CD14-positive monocyte (primary cell): Measurements from ENCODE around the gene TMPRSS11A. TPM values are rescaled to one million over a fixed set of nuclear protein-coding genes. Genes with fewer than 3 reads are reported as not detected.

Experiments
- DNase-seq, 3 donors: peaks; one replicate each; pipeline ENCODE4 v3.0.0-alpha.2; 2011 to 2022
- H2AFZ ChIP-seq: 2 replicates; pipeline ENCODE4 v1.6.0; 2012; ENCODE audit warnings: mild to moderate bottlenecking, low read depth, low read length, inconsistent platforms; ENCODE audit not compliant: insufficient read depth, poor library complexity, severe bottlenecking
- H3K27ac ChIP-seq, 2 donors: 1 replicate in 1 of 2; 2 replicates in 1 of 2; pipeline ENCODE4 v1.5.1; 2012 to 2013; ENCODE audit warnings: low read length in 2 of 2, control low read depth in 1 of 2, inconsistent platforms in 1 of 2, low read depth in 1 of 2, mild to moderate bottlenecking in 1 of 2
- H3K27me3 ChIP-seq, 2 donors: one replicate each; pipeline versions ENCODE4 v1.6.0 to v1.6.1; 2011 to 2013; ENCODE audit warnings: low read length in 2 of 2; ENCODE audit not compliant: control insufficient read depth in 2 of 2, insufficient read depth in 2 of 2
- H3K36me3 ChIP-seq, 2 donors: replicated peaks in 1 of 2; 1 replicate in 1 of 2; 2 replicates in 1 of 2; pipeline versions ENCODE4 v1.5.1 to v1.6.1; 2012 to 2013; ENCODE audit warnings: low read length in 2 of 2, control low read depth in 1 of 2, inconsistent platforms in 1 of 2, mild to moderate bottlenecking in 1 of 2; ENCODE audit not compliant: insufficient read depth in 2 of 2, control insufficient read depth in 1 of 2
- H3K4me1 ChIP-seq, 2 donors: 1 replicate in 1 of 2; 2 replicates in 1 of 2; pipeline versions ENCODE4 v1.5.1 to v1.6.1; 2012 to 2013; ENCODE audit warnings: low read length in 2 of 2, control low read depth in 1 of 2, inconsistent platforms in 1 of 2, mild to moderate bottlenecking in 1 of 2, moderate library complexity in 1 of 2; ENCODE audit not compliant: insufficient read depth in 2 of 2, control insufficient read depth in 1 of 2
- H3K4me2 ChIP-seq: replicated peaks from 2 replicates; pipeline ENCODE3; 2012; ENCODE audit warnings: low read length, moderate library complexity, mild to moderate bottlenecking; ENCODE audit not compliant: poor library complexity, severe bottlenecking; ENCODE audit errors: extremely low read depth
- H3K4me3 ChIP-seq, 3 experiments: fragments of 200-600 bp in 1 of 3; sonication (generic) in 1 of 3; replicated peaks in 1 of 3; 1 replicate in 2 of 3; 2 replicates in 1 of 3; pipeline ENCODE4 v1.5.1; 2011 to 2013; ENCODE audit warnings: low read length in 3 of 3, mild to moderate bottlenecking in 3 of 3, control low read depth in 2 of 3, low read depth in 2 of 3, inconsistent platforms in 1 of 3, moderate library complexity in 1 of 3
- H3K79me2 ChIP-seq: 2 replicates; pipeline ENCODE4 v1.6.0; 2012; ENCODE audit warnings: mild to moderate bottlenecking, control low read depth, inconsistent platforms, low read length, moderate library complexity; ENCODE audit not compliant: insufficient read depth
- H3K9ac ChIP-seq: 2 replicates; pipeline ENCODE4 v1.6.0; 2017; ENCODE audit warnings: low read length, mild to moderate bottlenecking; ENCODE audit not compliant: insufficient read depth, poor library complexity, severe bottlenecking
- H3K9me3 ChIP-seq, 2 donors: replicated peaks in 1 of 2; 1 replicate in 1 of 2; 2 replicates in 1 of 2; pipeline versions ENCODE4 v1.5.1 to v1.6.1; 2012 to 2013; ENCODE audit warnings: low read length in 2 of 2, control low read depth in 1 of 2; ENCODE audit not compliant: control insufficient read depth in 1 of 2, insufficient read depth in 1 of 2
- H4K20me1 ChIP-seq: 2 replicates; pipeline ENCODE4 v1.6.0; 2012; ENCODE audit warnings: mild to moderate bottlenecking, low read length, control low read depth, moderate library complexity; ENCODE audit not compliant: insufficient read depth
- H3K27ac Mint-ChIP-seq, 7 donors: one replicate each; pipeline ENCODE4 v1.8.0; 2020; ENCODE audit warnings: mild to moderate bottlenecking in 7 of 7, mixed read lengths in 7 of 7, moderate library complexity in 6 of 7, inconsistent platforms in 2 of 7
- H3K27me3 Mint-ChIP-seq, 3 donors: one replicate each; pipeline ENCODE4 v1.8.0; 2021 to 2022; ENCODE audit warnings: low read depth in 3 of 3, mild to moderate bottlenecking in 3 of 3, mixed read lengths in 3 of 3, moderate library complexity in 3 of 3, inconsistent platforms in 1 of 3
- H3K36me3 Mint-ChIP-seq, 2 donors: one replicate each; pipeline ENCODE4 v1.8.0; 2020; ENCODE audit warnings: mixed read lengths in 2 of 2, inconsistent platforms in 1 of 2, mild to moderate bottlenecking in 1 of 2
- H3K4me1 Mint-ChIP-seq: one replicate; pipeline ENCODE4 v1.8.0; 2020; ENCODE audit warnings: mild to moderate bottlenecking, mixed read lengths
- H3K4me3 Mint-ChIP-seq, 2 donors: one replicate each; pipeline ENCODE4 v1.8.0; 2020; ENCODE audit warnings: mild to moderate bottlenecking in 2 of 2, mixed read lengths in 2 of 2, moderate library complexity in 1 of 2
- H3K9me3 Mint-ChIP-seq, 7 donors: one replicate each; pipeline ENCODE4 v1.8.0; 2020 to 2022; ENCODE audit warnings: mixed read lengths in 7 of 7, mild to moderate bottlenecking in 6 of 7, moderate library complexity in 6 of 7, inconsistent platforms in 2 of 7
- CTCF ChIP-seq: fragments of 200-600 bp; IDR thresholded peaks from one replicate; pipeline ENCODE4 v1.8.0; 2022; ENCODE audit warnings: antibody characterized with exemption, mild to moderate bottlenecking
- WGBS: methylation state at CpG from one replicate; pipeline ENCODE4 v1.1.5; 2013; ENCODE audit warnings: missing lambda C conversion rate; ENCODE audit not compliant: insufficient coverage; 5-methylcytosine and 5-hydroxymethylcytosine counted together
- intact Hi-C, 2 donors: fragments of 100-400 bp; cut with micrococcal nuclease; formaldehyde crosslinking; loops; one replicate each; pipeline versions ENCODE4 v1.15.0 to v1.15.1; 2023
- polyA minus RNA-seq: library from RNA; depleted of rRNA, polyadenylated mRNA; stranded (reverse); fragments of >200 nt; gene quantifications from 2 replicates; pipeline ENCODE4 v1.2.3, GENCODE V29; 2012
- polyA plus RNA-seq, 3 donors: library from polyadenylated mRNA; depleted of rRNA in 1 of 3; unstranded in 2 of 3; stranded (reverse) in 1 of 3; fragments of 300-500 nt in 2 of 3; fragments of >200 nt in 1 of 3; fragmentation: Illumina TruSeq in 2 of 3; gene quantifications; 1 replicate in 2 of 3; 2 replicates in 1 of 3; pipeline ENCODE4 v1.2.3, GENCODE V29; 2012 to 2021
- total RNA-seq, 12 experiments: library from RNA in 1 of 12; stranded (reverse) in 1 of 12; fragments of 120-200 nt in 1 of 12; gene quantifications; one replicate each; pipeline ENCODE4 v1.2.4 and lab custom pipeline; 2013 to 2026; ENCODE audit warnings: mixed read lengths in 6 of 12, inconsistent platforms in 1 of 12

Gene TMPRSS11A, protein sequence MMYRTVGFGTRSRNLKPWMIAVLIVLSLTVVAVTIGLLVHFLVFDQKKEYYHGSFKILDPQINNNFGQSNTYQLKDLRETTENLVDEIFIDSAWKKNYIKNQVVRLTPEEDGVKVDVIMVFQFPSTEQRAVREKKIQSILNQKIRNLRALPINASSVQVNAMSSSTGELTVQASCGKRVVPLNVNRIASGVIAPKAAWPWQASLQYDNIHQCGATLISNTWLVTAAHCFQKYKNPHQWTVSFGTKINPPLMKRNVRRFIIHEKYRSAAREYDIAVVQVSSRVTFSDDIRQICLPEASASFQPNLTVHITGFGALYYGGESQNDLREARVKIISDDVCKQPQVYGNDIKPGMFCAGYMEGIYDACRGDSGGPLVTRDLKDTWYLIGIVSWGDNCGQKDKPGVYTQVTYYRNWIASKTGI
- not detected for total RNA-seq (2013)
- polyA plus RNA-seq (not detected), polyA minus RNA-seq (not detected in 2 replicates), total RNA-seq (lab: John Stamatoyannopoulos, UW) (0 to 3.2 (median 0) reads per million in 11 experiments)

GRCh38 chr4:67963356-67963755, at the start of gene TMPRSS11A:
TSS of gene TMPRSS11A (minus strand) at chr4:67963493. CDS start at chr4:67963393, 100 bp downstream.
- no peaks in the 10 kb centered on the region for H3K27me3 ChIP-seq
- no peaks in the 10 kb centered on the region for H3K4me1 ChIP-seq
- no peak within 1 kb of the TSS for H3K27ac Mint-ChIP-seq
- no CpG with 5 or more reads among the region's 2 CpGs for WGBS
- H3K4me3 ChIP-seq = no peak within 1 kb of the TSS
- no peak for DNase-seq
- H3K27me3 Mint-ChIP-seq = peaks cover 0 to 1% (median 0%) of the 10 kb centered on the region in 3 donors
- no peak within 1 kb of the TSS for H2AFZ ChIP-seq
- intact Hi-C loops = no loop called here
- TF ChIP-seq CTCF = no peak
- H3K4me2 ChIP-seq = no peak within 1 kb of the TSS
- H3K4me1 Mint-ChIP-seq = no peaks in the 10 kb centered on the region
- H3K36me3 Mint-ChIP-seq = no peaks in the 10 kb centered on the region
- H3K9me3 Mint-ChIP-seq = peaks cover 0 to 4% (median 0%) of the 10 kb centered on the region in 7 donors
- H3K27ac ChIP-seq = no peak within 1 kb of the TSS
- H4K20me1 ChIP-seq = no peaks in the 10 kb centered on the region
- H3K9me3 ChIP-seq = no peaks in the 10 kb centered on the region
- H3K36me3 ChIP-seq = no peaks in the 10 kb centered on the region
- H3K9ac ChIP-seq = no peak within 1 kb of the TSS
- no peak within 1 kb of the TSS for H3K4me3 Mint-ChIP-seq
- H3K79me2 ChIP-seq = no peaks in the 10 kb centered on the region

DNA sequence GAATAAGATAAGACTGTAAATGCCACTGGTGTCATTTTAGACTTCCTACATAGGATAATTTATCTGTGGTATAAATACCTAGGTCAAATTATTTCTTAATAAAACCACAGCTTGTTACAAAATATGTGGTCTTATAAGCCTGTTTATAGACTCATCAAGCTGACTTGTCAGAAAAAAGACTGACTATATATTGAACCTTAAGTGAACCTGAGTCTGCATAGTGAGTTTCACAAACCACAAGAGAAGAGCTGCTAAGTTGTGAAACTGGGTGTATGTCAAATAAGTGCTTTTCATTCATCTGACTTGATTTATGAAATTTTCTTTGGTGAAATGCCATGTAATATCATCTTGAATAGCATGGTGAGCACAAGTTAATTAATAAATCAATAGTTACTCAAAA, 48.4 kb upstream of the TMPRSS11A start:
- Mint-ChIP-seq H3K36me3 (no peaks in the 10 kb centered on the region), H3K4me3 (no peak overlapping the region), H3K4me1 (no peaks in the 10 kb centered on the region), H3K9me3 (peaks cover 0 to 3% (median 2%) of the 10 kb centered on the region in 7 donors), H3K27ac (no peak overlapping the region), H3K27me3 (peaks cover 0 to 3% (median 1%) of the 10 kb centered on the region in 3 donors)
- no peaks in the 10 kb centered on the region for H3K9me3 ChIP-seq
- H3K4me2 ChIP-seq = no peak overlapping the region
- H3K27me3 ChIP-seq = no peaks in the 10 kb centered on the region
- H3K27ac ChIP-seq = no peak overlapping the region
- no peak for TF ChIP-seq CTCF
- no peaks in the 10 kb centered on the region for H3K36me3 ChIP-seq
- intact Hi-C loops = no loop called here
- H4K20me1 ChIP-seq = no peaks in the 10 kb centered on the region
- H3K4me3 ChIP-seq = no peak overlapping the region
- H3K79me2 ChIP-seq = no peaks in the 10 kb centered on the region
- H3K9ac ChIP-seq = no peak overlapping the region
- H3K4me1 ChIP-seq = no peaks in the 10 kb centered on the region
- DNase-seq = no peak
- no peak overlapping the region for H2AFZ ChIP-seq
